Measurements from ENCODE around the gene LYL1.

GRCh38 chr19:13095393-13095784 is 7.3 kb downstream of the LYL1 start:
- no peak for TF ChIP-seq CTCF (IDR thresholded peaks at IDR 0.05)
- no peak for TF ChIP-seq EZH2 (IDR thresholded peaks at IDR 0.05)
- TF ChIP-seq EZH2phosphoT487 (IDR thresholded peaks at IDR 0.05) = no peak
